ENCODE results near the gene TNK2. TPM values are rescaled to one million over a fixed set of nuclear protein-coding genes. Genes with fewer than 3 reads are reported as not detected.
A peak's percentile ranks its signal among the peaks of the same experiment; 100 is the strongest.
"Not testable (repeated sequence)": the region's sequence is repeated elsewhere in the genome, so short reads cannot be mapped to it uniquely, and the experiment has no call there.

Gene TNK2
- polyA plus RNA-seq, 3 donors: 35.0 to 45.3 (median 43.8) TPM

GRCh38 chr3:195872097-195872496 is 36.3 kb downstream of the TNK2 start:
- no peak for DNase-seq

DNA sequence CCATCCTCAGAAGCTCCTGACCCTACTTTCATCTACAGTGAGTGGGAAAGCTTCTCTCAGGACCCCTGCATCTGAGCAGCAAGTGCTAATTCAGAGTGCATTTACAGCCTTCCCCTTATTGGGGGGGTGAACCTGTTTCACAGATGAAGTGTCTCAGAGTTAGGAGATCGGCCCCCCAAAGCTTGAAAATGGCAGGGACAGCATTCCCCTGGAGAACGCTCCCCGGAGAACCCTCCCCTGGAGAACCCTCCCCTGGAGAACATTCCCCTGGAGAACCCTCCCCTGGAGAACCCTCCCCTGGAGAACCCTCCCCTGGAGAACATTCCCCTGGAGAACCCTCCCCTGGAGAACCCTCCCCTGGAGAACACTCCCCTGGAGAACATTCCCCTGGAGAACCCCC is 36.7 kb downstream of the TNK2 start:
- DNase-seq: not testable (repeated sequence)

GRCh38 chr3:195870937-195871336 is 37.4 kb downstream of the TNK2 start:
- no peak for DNase-seq

GRCh38 chr3:195870442-195870841 is 37.9 kb downstream of the TNK2 start:
- no peak for DNase-seq

GRCh38 chr3:195869413-195870001 is 38.8 kb downstream of the TNK2 start:
- DNase-seq: no peak

DNA sequence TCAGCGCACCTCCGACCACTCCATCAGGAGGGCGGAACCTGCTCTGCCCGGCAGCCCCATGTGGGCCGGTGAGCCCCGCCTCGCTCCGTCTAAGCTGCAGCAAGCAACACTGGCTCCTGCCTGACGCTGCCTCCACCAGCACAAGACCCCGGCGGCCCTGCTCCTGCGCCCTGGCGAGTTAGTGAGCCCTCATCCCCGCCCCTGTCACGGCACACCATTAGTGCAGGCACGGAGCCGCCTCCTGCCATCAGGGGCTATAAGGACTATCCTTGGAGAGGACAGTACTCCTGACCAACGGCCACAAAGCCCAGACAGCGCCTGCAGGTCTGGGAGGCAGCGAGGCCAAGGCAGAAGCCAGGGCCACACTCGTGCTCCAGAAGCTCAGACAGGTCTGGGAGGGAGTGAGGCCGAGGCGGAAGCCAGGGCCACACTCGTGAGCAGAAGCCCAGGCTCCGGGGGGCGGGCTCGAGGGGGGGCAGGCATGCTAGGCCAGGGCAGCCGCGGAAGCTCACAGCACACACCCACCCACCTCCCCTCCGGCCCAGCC is 39.4 kb downstream of the TNK2 start:
- DNase-seq: no peak

DNA sequence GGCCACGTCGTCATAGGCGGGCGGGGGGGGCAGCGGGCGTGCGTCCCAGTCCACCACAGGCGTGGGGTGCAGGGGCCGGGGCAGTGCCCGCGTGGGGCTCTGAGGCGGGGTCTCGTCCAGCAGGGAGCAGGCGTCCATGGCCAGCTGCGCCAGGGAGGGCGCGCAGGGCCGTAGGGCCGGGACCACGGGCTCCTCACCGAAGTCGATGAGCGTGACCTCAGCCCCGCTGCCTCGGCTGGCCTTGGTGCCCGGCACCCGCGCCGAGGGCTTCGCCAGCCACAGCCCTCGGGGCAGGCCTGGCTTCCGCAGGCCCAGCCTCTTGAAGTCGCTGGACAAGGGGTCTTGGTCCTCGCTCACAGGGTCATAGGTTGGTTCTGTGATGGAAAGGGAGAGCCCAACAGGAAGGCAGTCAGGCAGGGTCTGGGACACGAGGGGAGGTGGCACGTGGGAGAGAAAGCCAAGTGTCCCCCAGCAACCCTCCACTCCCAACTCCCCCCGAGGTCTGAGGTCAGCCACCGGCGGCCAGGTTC is 40.0 kb downstream of the TNK2 start:
- no peak for DNase-seq

GRCh38 chr3:195867631-195868335 is 40.6 kb downstream of the TNK2 start:
- no peak for DNase-seq

DNA sequence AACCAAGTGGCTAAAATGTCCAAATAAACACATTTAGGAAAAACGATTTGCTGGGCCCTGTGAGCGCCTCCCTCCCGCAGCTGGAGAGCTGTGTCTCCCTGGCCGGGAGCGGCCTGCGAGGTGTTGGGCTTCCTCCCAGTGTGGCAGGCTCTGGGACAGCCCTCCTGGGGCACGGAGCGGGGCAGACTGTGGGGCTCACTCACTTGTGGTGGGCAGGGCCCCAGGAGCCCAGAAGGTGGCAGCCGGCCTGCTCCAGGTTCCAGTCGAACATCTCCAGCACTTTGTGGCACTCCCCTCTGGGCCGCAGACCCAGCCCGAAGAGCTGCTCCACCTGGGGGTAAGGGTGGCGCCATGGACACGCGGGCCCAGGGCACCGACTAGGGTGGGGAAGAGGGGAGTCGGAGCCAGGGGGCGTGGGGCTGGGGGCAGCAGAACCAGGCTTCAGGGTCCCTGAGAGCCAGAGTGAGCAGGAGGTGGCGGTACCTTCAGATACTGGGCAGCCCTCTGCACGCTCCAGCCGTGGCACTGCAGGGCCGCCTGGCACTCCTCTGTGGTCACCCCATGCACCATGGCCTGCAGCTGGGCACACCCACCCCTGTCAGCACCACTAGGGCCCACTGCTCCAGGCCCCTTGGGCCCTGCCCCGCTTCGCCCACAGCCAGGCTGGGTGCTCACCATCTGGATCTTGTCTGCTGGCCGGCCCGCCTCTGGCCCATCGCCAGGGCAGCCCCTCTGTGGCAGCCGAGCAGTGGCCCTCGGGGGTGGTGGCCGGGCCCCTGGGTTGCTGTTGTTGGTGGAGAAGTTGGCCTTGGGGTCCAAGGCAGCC is 41.5 kb downstream of the TNK2 start:
- no peak for DNase-seq

GRCh38 chr3:195865752-195866151 is 42.6 kb downstream of the TNK2 start:
- no peak for DNase-seq

GRCh38 chr3:195863121-195864061 is 45.0 kb downstream of the TNK2 start:
- DNase-seq: peak; percentile 70

DNA sequence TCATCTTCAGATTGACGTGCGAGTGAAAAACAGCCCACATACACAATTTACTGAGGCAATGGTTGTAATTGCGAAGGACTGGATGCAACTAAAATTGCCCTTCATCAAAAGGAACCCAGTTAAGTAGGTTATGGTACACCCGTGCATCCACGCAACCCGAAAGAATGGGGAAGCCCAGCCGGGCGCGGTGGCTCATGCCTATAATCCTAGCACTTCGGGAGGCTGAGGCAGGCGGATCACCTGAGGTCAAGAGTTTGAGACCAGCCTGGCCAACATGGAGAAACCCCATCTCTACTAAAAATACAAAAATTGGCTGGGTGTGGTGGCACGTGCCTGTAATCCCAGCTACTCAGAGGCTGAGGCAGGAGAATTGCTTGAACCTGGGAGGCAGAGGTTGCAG is 46.0 kb downstream of the TNK2 start:
- not testable (repeated sequence) for DNase-seq

GRCh38 chr3:195860456-195860855 is 47.9 kb downstream of the TNK2 start:
- DNase-seq: no peak

DNA sequence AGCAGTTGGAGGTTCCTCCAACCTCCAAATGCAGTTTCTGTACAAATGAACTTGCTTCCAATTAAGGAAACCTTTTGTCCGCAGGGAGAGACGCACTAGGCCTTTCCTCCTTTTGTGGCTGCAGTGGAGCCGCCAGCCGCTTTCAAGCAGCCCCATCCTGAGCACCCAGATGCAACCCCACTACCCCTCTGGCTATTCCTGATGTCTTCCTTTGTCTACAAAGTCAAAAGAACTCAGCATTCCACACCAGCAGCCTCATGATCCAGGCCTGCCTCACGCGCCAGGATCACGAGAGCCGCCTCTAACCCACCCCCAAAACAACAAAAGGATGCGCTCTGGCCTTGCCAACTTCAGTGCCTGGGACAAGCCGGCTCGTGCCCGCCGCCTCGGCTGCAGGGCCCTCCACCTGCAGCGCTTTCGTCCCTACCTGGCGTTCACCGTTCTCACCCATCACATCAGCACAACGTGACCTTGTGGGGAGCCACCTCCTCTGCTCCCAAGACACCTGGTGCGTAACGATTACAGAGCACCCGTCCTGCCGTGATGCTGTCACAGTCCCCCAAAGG is 48.4 kb downstream of the TNK2 start:
- DNase-seq: no peak

- DNase-seq: peak; percentile 52
Observed at GRCh38 chr3:195859061-195859845, 49.1 kb downstream of the TNK2 start.

GRCh38 chr3:195856410-195857084 is 51.8 kb downstream of the TNK2 start:
- no peak for DNase-seq

DNA sequence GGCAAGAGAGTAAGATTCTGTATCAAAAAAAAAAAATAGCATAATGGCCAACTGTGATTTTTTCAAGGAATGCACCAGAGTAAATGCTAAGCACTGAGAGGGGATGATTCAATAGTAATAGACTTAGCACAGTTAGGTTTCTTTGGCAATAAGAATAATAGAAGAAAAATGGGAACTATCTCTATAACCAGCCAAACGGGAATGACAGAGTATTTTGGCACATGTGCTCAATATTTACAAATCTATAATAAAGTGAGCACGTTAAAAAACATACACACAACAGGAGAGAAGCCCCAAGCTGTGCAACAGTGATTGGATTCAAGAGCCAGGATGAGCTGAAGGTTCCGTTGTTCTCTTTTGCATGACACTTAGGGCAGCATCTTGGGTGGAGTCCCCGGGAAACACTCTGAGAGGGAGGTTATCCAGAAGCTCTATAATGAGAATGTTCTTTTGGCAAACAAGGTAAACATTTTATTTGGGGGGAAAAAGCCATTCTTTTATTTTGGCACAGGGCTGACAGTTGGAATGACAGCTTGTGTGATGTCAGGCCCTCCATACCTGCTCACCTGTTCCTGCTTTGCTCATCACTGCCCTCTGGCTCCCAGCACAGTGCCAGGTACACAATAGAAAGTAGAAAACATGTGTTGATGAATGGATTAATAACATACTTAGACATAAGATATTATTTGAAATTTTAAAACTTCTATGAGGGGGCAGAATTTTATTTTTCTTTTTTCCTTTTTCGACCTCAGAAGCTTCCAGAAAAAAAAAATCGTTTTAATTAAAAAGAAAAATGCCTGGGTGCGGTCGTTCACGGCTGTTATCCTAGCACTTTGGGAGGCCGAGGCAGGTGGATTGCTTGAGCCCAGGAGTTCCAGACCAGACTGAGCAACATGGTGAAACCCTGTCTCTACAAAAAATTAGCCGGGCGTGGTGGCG is 52.6 kb downstream of the TNK2 start:
- no peak for DNase-seq

GRCh38 chr3:195854628-195855294 is 53.6 kb downstream of the TNK2 start:
- DNase-seq: no peak
